MM.1S (cell line): ENCODE results near the gene ZBTB49.

Source experiments
- DNase-seq: peaks from one replicate; pipeline ENCODE4 v3.0.0-alpha.2; 2015
- H2AFZ ChIP-seq: fragments of 300-600 bp; sonication (generic); 2 replicates; pipeline ENCODE4 v1.6.0; 2016; ENCODE audit warnings: antibody characterized with exemption, low read length
- H3F3A ChIP-seq: fragments of 300-600 bp; sonication (generic); 2 replicates; pipeline ENCODE4 v1.6.1; 2016; ENCODE audit warnings: mild to moderate bottlenecking, antibody characterized with exemption, low read length, moderate library complexity, mixed read lengths; ENCODE audit not compliant: insufficient read depth
- H3K27ac ChIP-seq: fragments of 300-600 bp; sonication (generic); 2 replicates; pipeline ENCODE4 v1.5.1; 2016; ENCODE audit warnings: mild to moderate bottlenecking, low read length
- H3K27me3 ChIP-seq: fragments of 300-600 bp; sonication (generic); replicated peaks from 2 replicates; pipeline ENCODE4 v1.6.0; 2016; ENCODE audit warnings: low read length; ENCODE audit not compliant: insufficient read depth
- H3K36me3 ChIP-seq: fragments of 300-600 bp; sonication (generic); replicated peaks from 2 replicates; pipeline ENCODE4 v1.6.1; 2016; ENCODE audit warnings: mild to moderate bottlenecking, low read length, mixed read lengths; ENCODE audit not compliant: insufficient read depth
- H3K4me1 ChIP-seq: fragments of 300-600 bp; sonication (generic); 2 replicates; pipeline ENCODE4 v1.6.1; 2016; ENCODE audit warnings: low read length, mixed read lengths
- H3K4me2 ChIP-seq: fragments of 300-600 bp; sonication (generic); 2 replicates; pipeline ENCODE4 v1.6.0; 2016; ENCODE audit warnings: low read depth, low read length
- H3K4me3 ChIP-seq: fragments of 300-600 bp; sonication (generic); 2 replicates; pipeline ENCODE4 v1.5.1; 2016; ENCODE audit warnings: low read length, mixed read lengths
- H3K79me2 ChIP-seq: fragments of 300-600 bp; sonication (generic); 2 replicates; pipeline ENCODE4 v1.6.1; 2016; ENCODE audit warnings: mixed run types, low read length, mixed read lengths
- H3K9ac ChIP-seq: fragments of 300-600 bp; sonication (generic); 2 replicates; pipeline ENCODE4 v1.6.1; 2016; ENCODE audit warnings: low read length, mixed read lengths
- H3K9me2 ChIP-seq: fragments of 300-600 bp; sonication (generic); replicated peaks from 2 replicates; pipeline ENCODE4 v1.6.1; 2016; ENCODE audit warnings: mild to moderate bottlenecking, low read length, mixed read lengths; ENCODE audit not compliant: insufficient read depth
- H3K9me3 ChIP-seq: fragments of 300-600 bp; sonication (generic); replicated peaks from 2 replicates; pipeline ENCODE4 v1.6.1; 2016; ENCODE audit warnings: mild to moderate bottlenecking, low read length, mixed read lengths; ENCODE audit not compliant: insufficient read depth
- H4K20me1 ChIP-seq: fragments of 300-600 bp; sonication (generic); 2 replicates; pipeline ENCODE4 v1.6.1; 2016; ENCODE audit warnings: mild to moderate bottlenecking, low read length, moderate library complexity, mixed read lengths; ENCODE audit not compliant: insufficient read depth
- EZH2 ChIP-seq: fragments of 300-600 bp; sonication (generic); optimal IDR thresholded peaks from 2 replicates; pipeline ENCODE3; 2017; ENCODE audit warnings: low read depth, mild to moderate bottlenecking, antibody characterized with exemption, low read length, mixed read lengths
- EZH2phosphoT487 ChIP-seq: fragments of 300-600 bp; sonication (generic); IDR thresholded peaks from 2 replicates; pipeline ENCODE4 v1.6.1; 2018; ENCODE audit warnings: antibody characterized with exemption, low read length
- TF ChIP-seq, protein P1 (sequence below): fragments of 300-600 bp; sonication (generic); IDR thresholded peaks from 2 replicates; pipeline ENCODE4 v1.5.1; 2016; ENCODE audit warnings: antibody characterized with exemption, low read length, mixed read lengths

The ZBTB49 gene

GRCh38 chr4:4284827-4285618 lies 5.0 kb upstream of the ZBTB49 start:
- H3F3A ChIP-seq = no peaks in the 10 kb centered on the region
- no peaks in the 10 kb centered on the region for H3K9me3 ChIP-seq
- peaks cover 68% of the 10 kb centered on the region for H3K79me2 ChIP-seq
- TF ChIP-seq EZH2 (no peak), EZH2phosphoT487 (no peak)
- TF ChIP-seq, protein P1, sequence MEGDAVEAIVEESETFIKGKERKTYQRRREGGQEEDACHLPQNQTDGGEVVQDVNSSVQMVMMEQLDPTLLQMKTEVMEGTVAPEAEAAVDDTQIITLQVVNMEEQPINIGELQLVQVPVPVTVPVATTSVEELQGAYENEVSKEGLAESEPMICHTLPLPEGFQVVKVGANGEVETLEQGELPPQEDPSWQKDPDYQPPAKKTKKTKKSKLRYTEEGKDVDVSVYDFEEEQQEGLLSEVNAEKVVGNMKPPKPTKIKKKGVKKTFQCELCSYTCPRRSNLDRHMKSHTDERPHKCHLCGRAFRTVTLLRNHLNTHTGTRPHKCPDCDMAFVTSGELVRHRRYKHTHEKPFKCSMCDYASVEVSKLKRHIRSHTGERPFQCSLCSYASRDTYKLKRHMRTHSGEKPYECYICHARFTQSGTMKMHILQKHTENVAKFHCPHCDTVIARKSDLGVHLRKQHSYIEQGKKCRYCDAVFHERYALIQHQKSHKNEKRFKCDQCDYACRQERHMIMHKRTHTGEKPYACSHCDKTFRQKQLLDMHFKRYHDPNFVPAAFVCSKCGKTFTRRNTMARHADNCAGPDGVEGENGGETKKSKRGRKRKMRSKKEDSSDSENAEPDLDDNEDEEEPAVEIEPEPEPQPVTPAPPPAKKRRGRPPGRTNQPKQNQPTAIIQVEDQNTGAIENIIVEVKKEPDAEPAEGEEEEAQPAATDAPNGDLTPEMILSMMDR = no peak
- H3K4me2 ChIP-seq = no peak overlapping the region
- H3K9me2 ChIP-seq = no peaks in the 10 kb centered on the region
- H3K27ac ChIP-seq = no peak overlapping the region
- no peaks in the 10 kb centered on the region for H4K20me1 ChIP-seq
- peaks cover 16% of the 10 kb centered on the region; the same call in 1 of the 2 replicates for H3K36me3 ChIP-seq
- H3K4me1 ChIP-seq = 0 out of 2 replicates have a peak, but pooled peaks cover 4% of the 10 kb centered on the region
- no peak overlapping the region for H3K4me3 ChIP-seq
- H2AFZ ChIP-seq = no peak overlapping the region
- H3K9ac ChIP-seq = no peak overlapping the region
- H3K27me3 ChIP-seq = no peaks in the 10 kb centered on the region
- DNase-seq = no peak

- Histone ChIP-seq H3K79me2 (peaks cover 88% of the 10 kb centered on the region), H2AFZ (no peak overlapping the region), H3K9ac (no peak overlapping the region), H3K9me3 (no peaks in the 10 kb centered on the region), H4K20me1 (no peaks in the 10 kb centered on the region), H3K9me2 (no peaks in the 10 kb centered on the region), H3K27ac (no peak overlapping the region), H3K4me1 (peaks cover 10% of the 10 kb centered on the region; the same call in 1 of the 2 replicates), H3F3A (peaks cover 13% of the 10 kb centered on the region), H3K27me3 (no peaks in the 10 kb centered on the region), H3K4me3 (no peak overlapping the region), H3K36me3 (peaks cover 8% of the 10 kb centered on the region; the same call in 1 of the 2 replicates), H3K4me2 (no peak overlapping the region)
- no peak for DNase-seq
- no peak for TF ChIP-seq EZH2phosphoT487
- TF ChIP-seq, protein P1 = no peak
- TF ChIP-seq EZH2 = no peak
Measured at GRCh38 chr4:4288098-4288497, 2.0 kb upstream of the ZBTB49 start.

DNA sequence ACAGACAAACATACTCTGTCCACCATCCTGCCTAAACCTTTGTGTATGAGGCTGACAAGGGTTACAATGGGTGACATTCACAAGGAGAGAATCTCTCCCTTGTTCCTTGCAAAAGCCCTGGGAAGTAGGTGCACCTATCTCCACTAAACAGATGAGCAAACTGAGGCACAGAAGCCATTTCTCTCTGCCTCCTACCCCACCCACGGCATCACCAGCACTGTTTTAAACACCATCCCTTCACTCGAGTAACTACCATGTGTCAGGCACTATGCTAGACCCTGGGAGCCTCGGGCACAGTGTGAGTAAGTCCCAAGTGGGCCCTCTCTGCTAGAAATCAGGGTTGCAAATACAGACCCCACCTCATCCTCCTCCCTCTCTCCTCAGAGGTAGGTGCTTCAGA lies 996 bp upstream of the ZBTB49 start:
- peaks cover 13% of the 10 kb centered on the region for H3F3A ChIP-seq
- peak overlapping the region; percentile 80 for H3K9ac ChIP-seq
- H3K27me3 ChIP-seq = no peaks in the 10 kb centered on the region
- H3K79me2 ChIP-seq = peaks cover 96% of the 10 kb centered on the region
- DNase-seq = no peak
- peak overlapping the region; percentile 43; the same call in 1 of the 2 replicates for H2AFZ ChIP-seq
- H3K27ac ChIP-seq = no peak overlapping the region
- TF ChIP-seq, protein P1 = no peak
- TF ChIP-seq EZH2 (no peak), EZH2phosphoT487 (no peak)
- no peaks in the 10 kb centered on the region for H4K20me1 ChIP-seq
- H3K9me2 ChIP-seq = no peaks in the 10 kb centered on the region
- peaks cover 10% of the 10 kb centered on the region; the same call in 1 of the 2 replicates for H3K4me1 ChIP-seq
- H3K4me3 ChIP-seq = peak overlapping the region; percentile 78
- peaks cover 8% of the 10 kb centered on the region; the same call in 1 of the 2 replicates for H3K36me3 ChIP-seq
- peak overlapping the region; percentile 81 for H3K4me2 ChIP-seq
- H3K9me3 ChIP-seq = no peaks in the 10 kb centered on the region
